GM21529 (cell line): Measurements from ENCODE around the gene GBX1.

Source experiments
- ATAC-seq: cut with Tn5 transposase; IDR thresholded peaks from one replicate; pipeline ENCODE4 v1.9.1; 2021; ENCODE audit not compliant: unreplicated experiment

The GBX1 gene

DNA sequence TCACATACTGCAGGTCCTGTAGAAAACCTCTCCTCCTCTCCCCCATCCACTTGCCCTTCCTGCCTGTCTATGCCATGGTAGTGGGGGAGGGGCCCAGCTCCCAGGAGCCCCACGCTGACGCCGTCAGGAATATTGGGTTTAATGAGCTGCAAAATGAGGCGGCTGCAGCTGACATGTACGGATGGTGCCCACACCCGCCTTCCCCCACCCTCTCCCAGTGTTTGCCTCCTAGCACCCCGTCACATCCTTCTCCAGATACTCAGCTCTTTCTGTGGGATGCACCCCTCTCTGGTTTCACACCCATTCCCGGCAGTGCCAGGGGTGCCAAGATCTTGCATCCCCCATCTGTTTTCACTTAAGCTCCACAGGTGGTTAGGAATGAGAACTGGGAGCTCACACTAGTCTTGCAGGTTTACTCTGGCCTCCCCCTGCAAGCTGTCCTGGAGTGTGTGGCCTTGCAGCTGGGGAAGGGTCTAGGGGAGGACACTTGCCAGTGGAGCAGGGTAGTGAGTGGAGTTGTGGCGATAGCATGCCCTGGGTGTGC lies 26.1 kb downstream of the GBX1 start:
- no peak for ATAC-seq

DNA sequence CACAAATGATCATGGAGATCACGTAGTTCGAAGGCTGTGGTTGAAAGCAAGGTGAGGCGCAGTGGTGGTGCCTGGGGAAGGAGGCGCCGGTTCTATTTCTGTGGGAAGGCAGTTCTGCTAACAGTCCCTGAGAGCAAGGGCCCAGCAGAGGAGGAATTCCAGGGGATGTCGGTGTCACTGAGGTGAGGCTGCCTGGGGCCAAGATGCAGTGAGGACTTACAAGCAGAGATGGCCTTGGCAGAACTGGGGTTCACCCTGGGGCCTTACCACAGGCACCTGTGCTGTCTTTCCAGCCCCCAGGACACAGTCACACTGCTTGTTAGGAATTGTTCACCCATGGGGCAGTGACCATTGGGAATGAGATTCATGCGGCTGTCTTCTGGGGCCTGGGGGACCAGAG lies 26.7 kb downstream of the GBX1 start:
- ATAC-seq: no peak

DNA sequence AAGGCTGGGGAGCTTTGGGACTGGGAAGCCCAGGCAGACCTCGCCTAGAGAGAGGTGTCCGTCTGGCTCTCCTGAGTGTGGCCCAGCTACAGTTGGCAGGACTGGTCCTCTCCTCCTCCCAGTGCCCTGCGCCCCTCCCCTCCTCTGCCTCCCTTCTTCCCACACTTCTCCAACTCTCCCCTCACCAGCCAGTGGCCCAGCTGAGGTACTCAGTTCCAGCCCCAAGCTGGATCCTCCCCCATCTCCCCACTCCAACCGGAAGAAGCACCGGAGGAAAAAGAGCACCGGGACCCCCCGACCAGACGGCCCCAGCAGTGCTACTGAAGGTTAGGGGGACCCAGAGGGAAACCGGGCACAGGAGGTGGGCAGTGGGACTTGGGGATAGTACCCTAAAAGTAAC lies 27.7 kb downstream of the GBX1 start:
- no peak for ATAC-seq

DNA sequence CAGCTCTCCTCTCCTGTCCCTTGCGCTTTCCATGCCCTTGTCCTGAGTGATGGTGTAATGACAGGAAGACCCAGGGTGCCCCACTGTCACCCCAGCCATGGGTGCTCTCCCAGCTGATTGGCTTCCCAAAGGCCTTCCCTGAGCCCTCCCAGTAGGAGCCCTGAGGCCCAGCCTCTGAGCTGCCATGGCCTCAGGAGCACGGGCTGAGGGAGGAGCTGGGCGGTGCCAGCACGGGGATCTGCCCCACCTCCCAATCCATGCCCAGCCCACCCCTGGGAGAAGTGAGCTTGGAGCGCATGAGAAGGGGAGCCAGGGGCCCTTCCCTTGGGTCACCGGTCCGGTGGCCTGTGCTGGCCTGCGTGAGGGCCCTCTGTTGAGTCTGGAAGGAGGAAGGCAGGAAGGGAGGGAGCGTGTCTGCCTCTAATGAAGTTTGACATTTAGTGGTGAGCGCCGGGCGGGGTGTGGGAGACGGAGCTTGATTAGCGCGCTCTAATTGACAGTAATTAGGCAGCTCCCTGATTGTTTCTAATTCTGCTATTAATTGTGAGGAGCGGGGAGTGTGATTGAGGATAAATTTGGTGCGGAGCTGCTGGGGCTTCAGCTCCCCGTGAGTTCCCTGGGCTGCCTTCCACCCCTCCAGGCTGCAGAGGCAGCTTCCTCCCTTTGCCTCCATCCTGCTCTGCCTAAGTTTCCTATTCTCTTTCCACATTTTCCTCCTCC lies 28.3 kb downstream of the GBX1 start:
- ATAC-seq: no peak

DNA sequence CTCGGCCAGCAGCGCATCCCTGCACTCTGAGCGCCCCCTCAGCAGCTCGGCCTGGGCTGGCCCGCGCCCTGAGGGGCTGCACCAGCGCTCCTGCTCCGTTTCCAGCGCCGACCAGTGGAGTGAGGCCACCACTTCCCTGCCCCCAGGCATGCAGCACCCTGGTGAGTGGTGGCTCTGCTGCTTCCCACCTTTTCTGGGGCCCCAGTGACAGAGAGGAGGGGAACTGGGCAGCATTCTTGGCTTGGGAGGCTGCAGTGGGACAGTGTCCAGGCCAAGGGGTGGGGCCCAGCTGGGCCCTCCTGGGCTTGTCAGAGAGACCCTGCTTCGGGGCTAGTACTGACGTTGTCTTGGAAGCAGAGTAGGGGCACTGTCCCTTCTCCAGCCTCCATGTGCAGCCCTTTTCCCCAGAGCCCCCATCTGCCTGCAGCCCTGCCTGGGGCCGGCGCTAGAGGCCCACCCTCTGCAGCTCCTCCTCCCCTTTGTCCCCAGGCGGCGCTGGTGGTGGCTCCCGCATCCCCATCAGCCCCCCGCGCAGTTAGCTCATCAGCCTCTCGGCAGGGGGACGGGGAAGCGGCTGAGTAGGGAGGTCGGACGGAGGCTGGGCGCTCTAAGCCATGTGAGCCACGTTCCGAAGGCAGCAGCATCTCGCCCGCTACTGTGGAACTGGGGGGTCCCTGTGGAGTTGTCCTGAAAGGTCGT lies 29.2 kb downstream of the GBX1 start:
- ATAC-seq: no peak

DNA sequence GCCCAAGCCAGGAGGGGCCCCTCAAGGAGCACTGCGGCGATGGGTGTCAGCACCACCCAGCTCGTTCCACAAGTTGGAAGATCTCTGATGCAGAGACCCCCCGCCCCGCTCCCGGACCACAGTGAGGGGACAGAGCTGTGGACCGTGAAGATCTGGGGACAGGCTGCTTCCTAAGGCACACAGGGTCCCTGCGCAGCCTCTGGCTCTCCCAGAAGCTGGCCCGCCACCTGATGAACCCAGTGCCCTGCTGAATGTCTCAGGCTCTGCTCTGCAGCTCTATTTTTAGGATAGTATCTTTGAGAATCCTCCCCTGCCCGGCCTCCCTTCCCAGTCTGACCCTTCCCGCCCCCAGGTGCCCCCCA lies 29.7 kb downstream of the GBX1 start:
- no peak for ATAC-seq

DNA sequence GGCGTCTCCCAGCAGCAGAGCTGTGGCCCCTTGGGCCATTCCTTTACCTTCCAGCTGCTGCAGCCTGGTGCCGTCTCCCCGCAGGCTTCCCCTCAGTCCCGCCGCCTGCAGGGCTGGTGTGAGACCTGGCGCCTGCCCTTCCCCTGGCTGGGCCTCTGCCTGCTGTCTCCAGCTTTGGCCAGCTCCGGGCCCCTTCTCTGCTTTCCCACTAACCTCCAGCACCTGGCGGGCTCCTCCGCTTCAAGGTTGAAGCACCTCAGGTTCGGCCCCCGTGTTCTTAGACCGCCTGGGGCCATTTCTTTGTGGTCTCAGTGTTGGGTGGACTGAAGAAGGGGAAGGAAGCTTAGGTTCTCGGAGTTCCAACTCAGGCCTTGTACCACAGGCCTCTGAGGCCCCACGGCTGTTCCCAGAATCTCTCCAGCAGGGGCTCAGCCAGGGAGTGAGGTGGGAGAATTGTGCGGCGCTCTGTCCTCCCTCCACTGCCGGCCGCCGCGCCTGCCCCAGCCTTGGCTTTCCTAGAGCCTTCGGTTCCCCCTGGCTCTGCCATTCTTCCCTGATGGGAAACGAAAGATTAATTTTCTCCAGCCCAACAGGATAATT lies 30.3 kb downstream of the GBX1 start:
- ATAC-seq: no peak

DNA sequence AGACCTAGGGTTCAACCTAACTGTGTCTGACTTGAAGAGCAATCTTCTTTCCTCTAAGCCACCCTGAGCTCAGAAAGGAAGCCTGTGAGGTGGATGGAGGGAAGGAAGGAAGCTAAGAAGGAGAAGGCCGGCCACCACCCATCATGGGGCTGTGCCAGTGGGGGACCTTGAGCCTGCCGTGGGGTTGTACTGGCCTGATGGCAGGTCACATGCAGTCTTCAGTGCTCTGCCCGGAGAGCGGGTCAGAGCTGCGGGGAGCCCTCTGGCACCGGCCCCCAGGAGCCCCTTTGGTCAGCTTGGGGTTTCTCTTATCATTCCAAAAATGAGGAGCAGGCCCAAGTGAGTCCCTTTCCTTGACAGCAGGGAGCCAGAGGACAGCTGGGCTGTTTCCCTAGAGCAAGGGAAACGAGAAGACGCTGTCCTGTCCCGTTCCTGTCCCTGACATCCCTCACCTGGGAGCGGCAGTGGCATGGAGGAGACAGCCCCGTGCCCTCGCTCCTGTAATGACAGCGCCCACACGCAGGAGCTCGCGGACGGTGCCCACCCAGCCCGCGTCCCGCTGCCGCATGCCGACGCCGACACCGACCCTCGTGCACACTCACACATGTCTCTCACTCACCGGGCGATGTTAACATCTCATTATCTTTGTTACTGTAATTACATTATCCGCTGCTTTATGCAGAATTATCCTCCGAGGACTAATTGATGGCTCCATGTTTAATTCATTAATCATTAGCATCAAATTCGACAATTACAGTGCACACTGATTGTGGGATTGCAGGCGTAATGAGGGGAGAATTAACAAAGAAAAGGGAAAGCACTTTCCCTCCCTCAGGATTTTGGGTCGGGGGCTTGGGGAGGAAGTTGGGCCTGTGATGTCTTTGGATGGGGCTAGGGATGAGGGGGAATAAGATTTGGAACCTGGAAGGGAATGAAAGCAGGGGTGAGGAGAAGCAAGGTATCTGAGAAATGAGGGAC lies 31.3 kb downstream of the GBX1 start:
- ATAC-seq: no peak

DNA sequence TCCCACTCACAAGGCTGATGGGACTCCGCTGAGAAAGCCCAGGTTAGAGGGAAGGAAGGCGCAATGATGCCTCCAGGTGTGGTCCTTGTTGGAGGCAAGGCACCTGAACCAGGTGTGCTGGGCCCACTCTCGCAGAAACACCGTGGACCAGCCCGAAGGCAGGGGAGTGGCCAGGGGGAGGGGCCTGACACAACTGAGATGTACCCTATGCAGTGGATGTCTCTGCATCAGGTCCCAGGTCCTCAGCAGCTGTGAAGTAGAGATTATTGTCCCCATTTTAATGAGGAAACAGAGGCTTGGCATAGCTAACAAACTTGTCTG lies 32.0 kb downstream of the GBX1 start:
- ATAC-seq: no peak

DNA sequence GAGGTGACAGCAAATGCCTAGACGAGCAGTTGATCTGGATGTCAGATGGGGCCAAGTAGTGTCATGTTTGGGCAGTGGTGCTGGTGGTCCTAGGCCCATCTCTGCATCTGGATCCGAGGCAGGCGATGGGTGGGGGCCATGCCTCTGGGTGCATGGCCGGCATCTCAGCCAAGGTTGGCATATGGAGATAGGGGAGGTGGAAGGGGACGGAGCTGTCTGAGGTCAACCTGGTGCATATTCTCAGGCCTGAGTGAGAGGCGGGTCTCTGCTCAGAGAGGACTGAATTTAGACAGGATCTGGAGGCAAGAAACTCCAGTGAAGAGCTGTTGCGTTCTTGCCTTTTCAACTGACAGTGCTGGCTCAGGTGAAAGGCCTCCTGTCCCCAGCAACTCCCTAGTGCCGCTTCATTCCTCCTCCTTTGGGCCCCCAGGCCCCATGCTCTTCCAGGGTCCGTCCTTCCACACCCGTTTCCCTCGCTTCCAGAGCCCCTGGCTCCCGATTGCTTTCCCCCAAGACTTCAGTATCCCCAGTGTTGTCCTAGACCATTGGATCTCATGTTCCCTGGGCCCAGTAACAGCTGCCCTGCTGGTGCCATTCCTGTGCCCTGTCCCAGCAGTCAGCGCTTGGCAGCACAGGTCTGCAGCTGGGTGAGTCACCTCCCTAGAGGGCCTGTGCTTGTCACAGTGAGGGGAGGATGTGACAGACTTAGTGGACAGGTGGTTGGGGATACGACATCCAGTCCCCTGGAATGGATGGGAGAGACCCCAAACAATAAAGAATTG lies 32.6 kb downstream of the GBX1 start:
- ATAC-seq: no peak

DNA sequence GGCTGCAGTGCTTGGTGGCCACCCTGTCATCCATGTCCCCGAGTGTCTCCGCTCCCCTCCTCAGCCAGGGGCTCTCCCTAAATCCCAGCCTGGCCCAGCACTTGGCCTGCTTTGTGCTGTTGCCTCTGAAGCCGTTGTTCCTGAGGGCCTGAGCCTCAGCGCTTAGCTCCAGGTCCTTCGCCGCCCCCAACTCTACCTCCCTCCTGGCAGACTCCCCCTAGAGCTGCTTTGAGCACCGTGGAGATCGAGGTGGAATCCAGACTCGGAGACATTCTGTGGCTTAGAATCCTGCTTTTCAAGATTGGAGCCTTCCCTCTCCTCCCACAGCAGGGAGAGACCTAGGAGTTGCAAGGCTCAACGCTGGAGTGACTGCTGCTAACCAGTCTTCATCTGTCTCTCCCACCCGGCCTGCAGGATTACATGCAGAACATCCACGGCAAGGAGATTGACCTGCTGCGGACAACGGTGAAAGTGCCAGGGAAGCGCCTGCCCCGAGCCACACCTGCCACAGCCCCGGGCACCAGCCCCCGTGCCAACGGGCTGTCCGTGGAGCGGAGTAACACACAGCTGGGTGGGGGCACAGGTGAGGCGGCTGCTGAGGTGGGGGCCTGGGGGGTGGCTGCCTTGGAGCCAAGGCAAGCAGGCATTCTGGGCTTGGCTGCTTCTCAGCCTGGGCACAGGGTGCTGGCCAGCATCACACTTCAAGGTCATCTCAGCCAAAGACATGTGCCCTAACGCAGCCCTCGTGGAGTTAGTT lies 33.3 kb downstream of the GBX1 start:
- no peak for ATAC-seq

DNA sequence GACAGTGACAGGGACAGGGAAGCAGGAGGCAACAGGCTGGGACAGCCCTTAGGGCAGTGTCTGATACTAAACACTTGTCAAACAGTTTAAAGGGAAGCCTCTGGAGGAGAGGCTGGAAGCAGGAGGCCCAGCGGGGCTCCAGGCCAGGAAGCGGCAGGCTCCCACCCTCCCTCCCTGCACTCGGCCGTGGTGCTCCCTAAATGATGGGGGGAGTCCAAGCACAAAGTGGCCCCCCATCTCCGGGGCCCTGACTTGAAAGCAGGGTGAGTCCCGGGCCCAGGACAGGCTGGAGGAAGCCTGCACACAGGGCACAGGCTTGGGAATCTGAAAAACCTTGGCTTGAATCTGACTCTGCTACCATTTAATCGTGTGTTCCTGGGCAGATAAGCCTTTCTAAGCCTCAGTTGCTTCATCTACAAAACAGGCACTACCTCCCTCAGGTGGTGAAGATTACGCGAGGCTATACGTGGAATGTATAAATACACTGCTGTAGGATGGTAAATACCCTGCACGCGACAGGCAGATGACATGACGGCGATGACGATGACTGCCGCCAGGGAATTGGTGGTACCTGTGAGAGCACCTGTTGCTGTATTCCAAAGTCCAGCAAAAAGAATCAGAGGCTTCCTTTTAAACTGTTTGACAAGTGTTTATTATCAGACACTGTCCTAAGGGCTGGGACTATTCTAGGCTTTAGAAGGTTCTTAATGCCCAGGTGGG lies 34.1 kb downstream of the GBX1 start:
- no peak for ATAC-seq

DNA sequence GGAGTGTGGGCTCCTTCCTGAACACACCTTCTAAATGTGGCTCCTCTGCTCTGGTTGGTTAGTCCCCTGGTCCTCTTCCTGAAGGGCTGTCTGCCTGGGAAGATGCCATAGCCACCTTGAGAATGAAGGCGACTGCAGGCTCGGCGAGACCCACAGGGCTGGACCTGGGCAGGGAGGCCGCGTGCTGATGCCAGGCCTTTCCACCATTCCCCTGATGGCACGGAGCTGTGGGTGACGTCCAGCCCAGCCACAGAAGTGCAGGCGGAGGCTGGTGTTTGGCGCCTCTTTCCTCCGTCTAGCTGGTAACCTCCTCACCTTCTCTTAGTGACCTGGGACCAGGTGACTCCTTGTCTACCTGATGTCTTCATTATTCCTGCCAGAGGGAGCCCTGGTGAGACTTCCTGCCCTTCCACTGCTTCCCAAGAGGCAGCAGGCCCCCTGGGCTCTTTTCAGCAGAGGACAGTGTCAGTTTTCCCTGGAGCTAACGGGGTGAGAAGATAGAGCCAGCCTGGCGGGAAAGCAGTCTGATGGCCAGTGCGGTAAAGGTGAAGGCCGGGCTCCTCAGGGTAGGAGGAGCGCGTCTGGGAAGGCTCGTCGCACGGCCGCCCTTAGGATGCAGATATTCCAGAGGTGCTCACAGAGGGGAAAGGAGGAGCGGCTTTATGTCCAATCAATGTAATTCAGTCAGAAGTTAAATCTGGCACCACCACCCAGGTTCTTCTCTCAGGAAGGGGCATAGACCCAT lies 34.9 kb downstream of the GBX1 start:
- no peak for ATAC-seq

DNA sequence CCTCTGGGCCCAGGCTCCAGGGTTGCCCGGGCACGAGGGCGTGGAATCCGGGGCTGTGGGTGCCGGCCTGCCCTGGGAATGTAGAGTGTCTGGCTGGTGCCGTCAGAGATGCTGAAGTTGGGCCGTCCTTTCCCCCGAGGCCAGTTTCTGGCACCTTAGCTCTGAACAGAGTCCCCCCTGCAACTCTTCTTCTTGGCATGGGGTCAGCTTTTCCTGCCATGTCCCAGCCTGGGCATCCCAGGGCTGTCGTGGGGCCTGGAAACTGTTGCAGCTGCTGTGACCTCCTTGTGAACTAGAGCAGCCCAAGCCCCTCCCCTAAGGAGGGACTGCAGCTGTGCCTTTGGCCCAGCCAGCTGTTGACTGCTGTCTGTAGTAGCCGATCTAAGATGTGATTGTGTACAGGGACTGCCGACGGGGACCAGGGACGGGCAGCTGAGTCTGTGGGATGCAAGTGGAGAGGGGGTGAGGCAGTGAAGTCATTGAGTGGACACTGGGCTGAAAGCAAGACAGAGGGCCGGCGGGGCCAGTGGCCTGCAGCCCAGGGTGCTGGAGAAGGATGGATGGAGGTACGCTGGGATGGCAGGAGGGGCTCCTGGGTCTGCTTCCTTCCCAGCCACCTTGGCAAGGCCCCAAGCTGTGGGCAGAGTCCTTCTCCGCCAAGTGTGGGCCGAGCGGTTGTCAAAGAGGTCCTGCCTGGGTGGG lies 35.8 kb downstream of the GBX1 start:
- ATAC-seq: no peak

DNA sequence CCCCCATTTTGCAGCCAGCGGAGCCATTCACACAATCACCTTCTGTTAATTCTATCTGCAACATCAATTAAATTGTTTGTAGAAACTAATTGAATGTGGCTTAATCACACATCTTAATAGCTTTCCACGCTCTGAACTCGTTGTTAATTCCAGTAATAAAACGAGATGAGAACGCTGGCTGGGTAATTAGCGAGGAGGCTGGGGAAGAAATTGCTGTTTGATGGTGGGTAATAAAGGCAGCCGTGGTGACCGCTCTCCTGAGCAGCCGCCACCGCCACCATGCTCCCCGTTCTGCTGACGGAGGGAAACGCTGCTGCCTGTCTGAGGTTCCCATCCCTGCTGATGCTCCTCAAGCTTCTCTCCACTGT lies 36.3 kb downstream of the GBX1 start:
- no peak for ATAC-seq

DNA sequence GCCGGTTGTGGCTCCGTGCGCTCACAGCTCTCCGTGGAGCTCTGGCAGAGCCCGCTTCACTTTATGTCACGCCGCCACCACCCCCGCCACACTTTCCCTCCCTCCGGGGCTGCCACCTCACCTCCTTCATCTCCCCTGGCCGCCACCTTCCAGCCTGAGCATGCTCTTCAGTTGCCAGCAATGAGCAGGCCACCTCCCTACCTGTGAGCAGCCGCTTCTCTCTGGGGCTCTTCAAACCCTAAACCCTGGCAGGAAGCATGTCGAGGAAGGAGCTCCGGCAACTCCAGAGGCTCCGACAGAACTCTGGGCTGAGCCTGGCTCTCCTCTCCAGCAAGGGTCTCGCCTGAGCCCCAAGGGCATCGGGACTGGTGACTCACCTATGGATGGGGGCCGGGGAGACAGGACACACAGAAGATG lies 36.7 kb downstream of the GBX1 start:
- ATAC-seq: no peak

DNA sequence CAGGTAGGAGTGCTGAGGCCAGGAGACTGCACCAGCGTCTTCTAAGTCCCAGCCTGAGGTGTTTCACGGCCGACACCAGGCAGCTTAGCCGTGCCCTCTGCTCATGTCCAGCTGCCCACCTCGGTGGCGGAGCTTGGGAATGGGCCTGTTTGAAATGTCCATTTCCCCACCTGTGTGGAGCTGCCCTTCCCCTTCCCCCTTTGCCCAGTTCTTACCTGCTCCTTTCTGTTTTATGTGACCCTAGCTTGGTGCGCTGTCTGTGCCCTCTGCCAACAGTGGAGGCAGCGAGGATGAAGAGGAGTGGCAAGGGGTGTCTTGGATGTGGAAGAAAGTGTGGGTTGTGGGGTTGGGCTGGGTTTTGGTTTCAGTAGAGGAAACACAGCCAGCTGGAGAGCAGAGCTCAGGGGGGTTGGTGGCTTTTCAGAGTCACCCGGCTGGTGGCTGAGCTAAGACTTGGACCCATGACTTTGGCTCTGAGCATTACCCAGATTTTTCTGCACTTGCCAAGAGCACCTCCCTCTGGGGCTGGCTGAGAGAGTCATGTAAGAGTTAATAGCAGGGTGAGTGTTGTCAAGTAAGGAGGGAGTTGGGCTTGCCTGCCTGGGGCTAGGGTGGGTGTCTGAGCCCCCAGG lies 37.4 kb downstream of the GBX1 start:
- ATAC-seq: no peak
